ENCODE data around the gene GSE1. TPM values are rescaled to one million over a fixed set of nuclear protein-coding genes. Genes with fewer than 3 reads are reported as not detected.

GSE1 gene
- total RNA-seq, 1 donor from 2014 or later, result 101 TPM

DNA sequence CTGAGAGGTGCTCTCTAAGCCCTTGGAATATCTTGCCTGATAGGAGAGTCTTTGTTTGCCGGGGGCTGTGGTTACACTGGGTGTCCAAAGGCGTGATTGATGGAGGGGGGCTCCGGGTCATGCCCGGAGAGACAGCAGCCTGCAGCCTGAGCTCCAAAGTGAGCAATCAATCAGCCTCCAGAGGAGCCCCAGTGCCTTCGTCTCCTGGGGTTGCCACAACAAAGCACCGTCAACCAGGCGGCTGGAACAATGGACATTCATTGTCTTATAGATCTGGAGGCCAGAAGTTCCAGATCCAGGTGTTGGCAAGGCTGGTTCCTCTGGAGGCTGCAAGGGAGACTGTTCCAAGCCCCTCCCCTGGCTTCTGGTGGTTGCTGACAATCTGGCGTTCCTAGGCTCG is 99.7 kb downstream of the GSE1 start:
- no peak for DNase-seq (ENCODE audit: extremely low spot score, unreplicated experiment)
- H3K4me3 Mint-ChIP-seq, result no peak overlapping the region
- no peak for TF ChIP-seq CTCF (conservative IDR thresholded peaks at IDR 0.05)
- no peaks in the 10 kb centered on the region for H3K9me3 Mint-ChIP-seq
- no peaks in the 10 kb centered on the region for H3K36me3 Mint-ChIP-seq
- peaks cover 36% of the 10 kb centered on the region for H3K27me3 Mint-ChIP-seq
- peaks cover 35% of the 10 kb centered on the region for H3K4me1 Mint-ChIP-seq (ENCODE audit: unreplicated experiment)
- H3K27ac Mint-ChIP-seq, result no peak overlapping the region

GRCh38 chr16:85715169-85716021 is 102.3 kb downstream of the GSE1 start:
- no peak for DNase-seq (ENCODE audit: extremely low spot score, unreplicated experiment)
- no peak overlapping the region for H3K27ac Mint-ChIP-seq
- H3K4me3 Mint-ChIP-seq, result peak overlapping the region; percentile 10
- no peaks in the 10 kb centered on the region for H3K36me3 Mint-ChIP-seq
- TF ChIP-seq CTCF (conservative IDR thresholded peaks at IDR 0.05), result no peak
- peaks cover 30% of the 10 kb centered on the region for H3K4me1 Mint-ChIP-seq (ENCODE audit: unreplicated experiment)
- peaks cover 29% of the 10 kb centered on the region for H3K27me3 Mint-ChIP-seq
- H3K9me3 Mint-ChIP-seq, result no peaks in the 10 kb centered on the region

- no peaks in the 10 kb centered on the region for H3K9me3 Mint-ChIP-seq
- no peak for TF ChIP-seq CTCF (conservative IDR thresholded peaks at IDR 0.05)
- H3K27ac Mint-ChIP-seq, result no peak overlapping the region
- H3K27me3 Mint-ChIP-seq, result peaks cover 22% of the 10 kb centered on the region
- H3K4me3 Mint-ChIP-seq, result no peak overlapping the region
- peaks cover 24% of the 10 kb centered on the region for H3K4me1 Mint-ChIP-seq (ENCODE audit: unreplicated experiment)
- no peak for DNase-seq (ENCODE audit: extremely low spot score, unreplicated experiment)
- H3K36me3 Mint-ChIP-seq, result no peaks in the 10 kb centered on the region
These were observed 103.0 kb downstream of the GSE1 start for GRCh38 chr16:85716022-85716679.

DNA sequence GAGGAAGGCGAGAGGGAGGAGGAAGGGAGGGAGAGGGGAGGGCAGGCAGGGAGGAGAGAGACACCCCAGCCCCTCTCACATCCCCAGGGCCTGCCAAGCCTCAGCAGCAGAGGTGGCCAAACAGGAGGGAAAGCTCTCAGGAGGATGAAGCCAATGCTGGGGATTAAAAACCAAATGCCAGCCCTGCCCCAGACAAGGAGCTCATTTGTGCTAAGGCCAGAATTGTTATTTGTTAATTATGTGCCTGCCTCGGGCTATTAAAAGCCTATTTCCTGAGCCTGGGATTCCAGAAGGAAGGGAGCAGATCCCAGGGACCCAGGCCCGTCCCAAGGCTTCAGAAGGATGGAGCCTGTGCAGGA is 103.5 kb downstream of the GSE1 start:
- no peak for TF ChIP-seq CTCF (conservative IDR thresholded peaks at IDR 0.05)
- H3K36me3 Mint-ChIP-seq, result no peaks in the 10 kb centered on the region
- no peak overlapping the region for H3K27ac Mint-ChIP-seq
- no peaks in the 10 kb centered on the region for H3K9me3 Mint-ChIP-seq
- H3K4me1 Mint-ChIP-seq (ENCODE audit: unreplicated experiment), result peaks cover 24% of the 10 kb centered on the region
- H3K4me3 Mint-ChIP-seq, result no peak overlapping the region
- no peak for DNase-seq (ENCODE audit: extremely low spot score, unreplicated experiment)
- H3K27me3 Mint-ChIP-seq, result peaks cover 22% of the 10 kb centered on the region

GRCh38 chr16:85717393-85718152 is 104.5 kb downstream of the GSE1 start:
- Mint-ChIP-seq H3K27ac (no peak overlapping the region), H3K4me3 (no peak overlapping the region)
- TF ChIP-seq CTCF (conservative IDR thresholded peaks at IDR 0.05), result peak; percentile 90

More at GRCh38 chr16:85717393-85718152, 104.5 kb downstream of the GSE1 start:
- Mint-ChIP-seq H3K9me3 (no peaks in the 10 kb centered on the region), H3K27me3 (peaks cover 19% of the 10 kb centered on the region), H3K4me1 (ENCODE audit: unreplicated experiment) (peaks cover 24% of the 10 kb centered on the region), H3K36me3 (no peaks in the 10 kb centered on the region)
- DNase-seq (ENCODE audit: extremely low spot score, unreplicated experiment), result peak; percentile 80

Measured in type B pancreatic cell (in vitro differentiated cells).